HG03097 (cell line): ENCODE measurements around the gene PLEKHM2.

Experiments used
- ATAC-seq: cut with Tn5 transposase; IDR thresholded peaks from one replicate; pipeline ENCODE4 v1.9.1; 2021; ENCODE audit not compliant: unreplicated experiment, low FRiP score

The PLEKHM2 gene

GRCh38 chr1:15736038-15736891 is 52.1 kb downstream of the PLEKHM2 start, which contains the start of gene SLC25A34:
TSS of gene SLC25A34 (plus strand) at chr1:15736258. CDS start at chr1:15736486, 228 bp downstream.
- ATAC-seq = no peak

- no peak for ATAC-seq
Observed at GRCh38 chr1:15736892-15737261, 52.8 kb downstream of the PLEKHM2 start.

- ATAC-seq = no peak
Observed at GRCh38 chr1:15737324-15738319, 53.5 kb downstream of the PLEKHM2 start.

GRCh38 chr1:15738416-15739113 is 54.4 kb downstream of the PLEKHM2 start:
- ATAC-seq = no peak

- no peak for ATAC-seq
Observed at GRCh38 chr1:15739259-15739658, 55.1 kb downstream of the PLEKHM2 start.

- ATAC-seq = no peak
Observed at GRCh38 chr1:15739745-15740144, 55.6 kb downstream of the PLEKHM2 start.

- ATAC-seq = no peak
Observed at GRCh38 chr1:15740924-15741850, 57.1 kb downstream of the PLEKHM2 start.

- ATAC-seq = no peak
Observed at GRCh38 chr1:15742339-15742801, 58.2 kb downstream of the PLEKHM2 start, which contains the start of gene TMEM82. TSS of gene TMEM82 (plus strand) at chr1:15742499. CDS start at chr1:15742560, 61 bp downstream.

GRCh38 chr1:15744122-15744679 is 60.1 kb downstream of the PLEKHM2 start:
- no peak for ATAC-seq

GRCh38 chr1:15747378-15747777 is 63.3 kb downstream of the PLEKHM2 start:
- no peak for ATAC-seq

GRCh38 chr1:15748264-15748663 is 64.1 kb downstream of the PLEKHM2 start:
- ATAC-seq = no peak

- ATAC-seq = no peak
Observed at GRCh38 chr1:15748690-15749398, 64.7 kb downstream of the PLEKHM2 start.

- no peak for ATAC-seq
Observed at GRCh38 chr1:15749399-15750291, 65.5 kb downstream of the PLEKHM2 start.

GRCh38 chr1:15750924-15751323 is 66.8 kb downstream of the PLEKHM2 start:
- ATAC-seq = no peak

- ATAC-seq = no peak
Observed at GRCh38 chr1:15751717-15752116, 67.6 kb downstream of the PLEKHM2 start.

GRCh38 chr1:15753776-15754175 is 69.7 kb downstream of the PLEKHM2 start:
- no peak for ATAC-seq

GRCh38 chr1:15755021-15755645 is 71.0 kb downstream of the PLEKHM2 start:
- ATAC-seq = no peak
